HTR-8/SVneo (cell line): ENCODE measurements around the gene SELENOP.
A peak's percentile ranks its signal among the peaks of the same experiment; 100 is the strongest.
"Not testable (repeated sequence)": the region's sequence is repeated elsewhere in the genome, so short reads cannot be mapped to it uniquely, and the experiment has no call there.

Experiments
- DNase-seq: peaks from one replicate; pipeline ENCODE4 v3.0.0; 2011; ENCODE audit warnings: low spot score, mixed read lengths; ENCODE audit not compliant: insufficient read length
- FAIRE-seq: peaks from 2 replicates; lab custom pipeline; 2011; peaks lifted over from hg19 to GRCh38; lab: Jason Lieb, UNC

SELENOP gene

DNA sequence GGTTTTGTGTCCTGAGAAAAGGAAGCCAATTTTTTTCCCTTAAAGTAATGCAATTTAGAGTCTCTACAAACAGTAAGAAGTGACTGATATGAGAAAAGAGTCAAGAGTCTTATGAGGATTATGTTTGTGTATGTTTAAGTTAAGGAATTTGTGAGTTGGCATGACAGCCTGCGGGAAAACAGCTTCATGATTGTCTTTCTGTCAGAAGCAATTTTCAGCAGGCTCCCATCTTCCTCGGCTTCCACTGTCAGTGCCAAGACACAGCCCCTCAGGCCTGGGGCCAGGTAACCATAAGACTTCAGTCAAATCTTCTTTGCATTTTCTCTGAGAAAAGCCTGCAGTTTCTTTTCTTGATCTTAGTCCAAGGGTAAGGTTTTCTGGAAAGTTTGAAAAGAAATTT lies 17.0 kb upstream of the SELENOP start:
- FAIRE-seq (no peak), DNase-seq (no peak)

DNA sequence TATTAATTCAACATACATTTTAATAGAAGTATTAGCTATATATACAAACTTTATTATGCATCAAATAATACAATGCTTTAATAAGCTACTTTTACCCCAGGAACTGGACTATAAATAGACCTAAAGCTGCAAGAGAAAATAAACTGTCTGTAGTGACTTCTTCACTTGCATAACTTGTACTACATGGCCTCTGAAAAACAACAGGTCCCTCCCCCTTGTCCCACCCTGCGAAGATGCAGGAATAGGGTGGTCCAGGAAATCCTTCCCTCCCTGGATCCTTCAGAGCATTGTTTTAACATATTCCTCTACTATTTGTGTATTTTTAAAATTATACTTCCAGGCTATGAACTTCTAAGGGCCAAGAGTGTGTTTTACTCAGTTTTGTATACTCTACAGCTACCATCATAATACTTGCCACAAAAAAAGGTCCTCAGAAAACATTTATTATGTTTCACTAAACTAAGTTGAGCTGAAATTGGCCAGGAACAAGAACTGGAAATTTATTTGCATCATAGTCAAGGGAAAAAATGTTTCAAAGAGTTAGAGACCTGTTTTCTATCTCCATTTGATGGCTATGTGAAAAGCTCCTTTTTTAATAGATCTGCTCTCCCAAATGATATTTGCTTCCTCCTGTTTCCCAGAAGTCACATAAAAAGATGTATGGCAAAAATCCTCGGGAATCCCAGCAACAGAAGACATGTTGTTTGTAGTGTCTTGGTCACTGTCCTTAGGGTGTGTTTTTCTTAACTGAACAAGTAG lies 15.2 kb upstream of the SELENOP start:
- FAIRE-seq (no peak), DNase-seq (no peak)

DNA sequence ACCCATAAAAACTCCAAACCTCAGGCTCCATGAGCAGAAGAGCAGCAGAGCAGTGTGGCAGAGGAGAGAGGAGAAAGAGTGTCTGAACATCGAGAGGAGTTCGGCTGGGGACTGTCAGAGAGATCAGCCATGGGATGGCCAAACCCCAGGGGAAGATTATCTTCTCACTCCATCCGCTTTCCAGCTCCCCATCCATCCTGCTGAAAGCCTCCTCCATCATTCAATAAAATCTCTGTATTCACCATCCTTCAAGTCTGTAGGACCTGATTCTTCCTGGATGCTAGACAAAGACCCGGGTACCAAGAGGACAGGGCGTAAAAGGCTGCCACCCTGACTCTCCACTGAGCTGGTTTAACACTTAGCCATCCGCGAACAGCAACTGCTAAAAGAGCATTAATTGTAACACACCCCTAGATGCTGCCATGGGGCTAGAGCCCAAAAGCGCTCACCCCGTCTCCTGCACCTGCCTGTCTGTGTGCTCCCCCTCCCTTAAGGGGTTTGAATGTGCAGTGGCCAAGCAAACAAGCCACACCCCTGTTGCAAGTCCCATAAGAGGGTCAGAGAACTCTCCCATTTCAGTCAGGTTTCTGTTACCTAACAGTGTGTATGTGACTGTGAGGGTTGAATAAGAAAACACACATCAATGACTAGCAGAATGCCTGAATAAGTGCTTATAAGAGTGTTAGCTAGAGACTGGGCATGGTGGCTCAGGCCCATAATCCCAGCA lies 13.9 kb upstream of the SELENOP start:
- DNase-seq (no peak), FAIRE-seq (no peak)

DNA sequence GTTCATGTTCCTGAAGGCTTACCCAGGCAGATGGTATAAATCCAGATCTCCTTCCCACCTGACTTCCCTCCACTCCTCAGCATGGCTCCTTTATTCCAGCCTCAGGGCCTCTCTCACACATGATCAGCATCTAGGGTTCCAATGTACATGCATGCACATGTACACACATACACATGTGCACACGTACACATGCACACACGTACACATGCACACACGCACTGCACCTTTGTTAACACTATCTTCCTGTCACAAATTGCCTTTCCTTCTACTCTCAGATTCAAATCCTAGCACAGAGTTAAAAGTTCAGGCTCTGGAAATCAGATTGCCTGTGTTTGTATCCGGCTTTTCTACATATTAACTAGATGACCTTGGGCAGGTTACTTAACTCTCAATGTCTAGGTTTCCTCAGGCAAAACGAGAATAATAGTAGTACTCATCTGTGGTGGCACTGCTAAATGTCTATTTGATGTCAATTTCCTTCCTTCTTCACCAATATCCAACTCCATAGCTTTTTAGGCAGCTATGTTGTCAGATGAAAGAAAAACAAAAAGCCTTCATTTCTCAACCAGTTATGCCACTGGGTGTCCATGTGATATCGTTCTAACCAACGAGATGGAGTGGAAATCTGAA lies 12.8 kb upstream of the SELENOP start:
- FAIRE-seq (peak; percentile 66), DNase-seq (no peak)

DNA sequence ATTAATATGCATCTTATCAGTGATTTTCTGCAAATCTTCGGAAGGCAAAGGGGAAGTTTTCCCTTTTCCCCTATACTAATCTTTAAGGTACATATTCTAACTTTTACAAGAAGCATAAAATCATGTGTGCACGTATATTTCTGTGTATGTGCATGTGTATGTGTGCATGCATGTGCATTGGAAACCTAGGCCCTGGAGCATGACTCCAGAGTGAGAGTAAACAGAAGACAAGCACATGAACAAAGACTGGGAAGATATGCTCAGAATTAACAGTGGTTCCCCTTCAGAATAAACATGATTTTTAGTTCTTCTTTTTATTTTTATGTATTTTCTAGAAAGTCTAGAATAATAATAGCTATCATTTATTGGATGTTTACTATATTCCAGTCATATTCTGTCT lies 10.9 kb upstream of the SELENOP start:
- DNase-seq = no peak
- FAIRE-seq = no peak

DNA sequence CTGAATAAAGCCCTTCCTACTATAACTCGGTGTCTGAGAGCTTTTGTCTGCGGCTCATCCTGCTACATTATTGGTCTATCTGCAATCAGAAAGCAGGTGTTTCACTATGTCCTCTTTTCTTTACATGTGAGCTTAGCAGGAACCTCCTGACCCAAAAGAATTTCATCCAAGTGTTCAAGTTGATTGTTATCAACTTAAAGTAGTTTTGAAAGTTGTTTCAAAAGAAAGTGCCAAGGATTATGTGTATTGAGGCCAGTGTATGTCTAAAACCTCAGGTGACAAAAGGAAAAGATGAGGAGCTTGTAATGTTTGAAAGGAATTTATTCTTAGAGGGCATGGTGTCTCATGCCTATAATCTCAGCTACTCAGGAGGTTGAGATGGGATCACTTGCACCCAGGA lies 8.1 kb upstream of the SELENOP start:
- FAIRE-seq = no peak
- DNase-seq = no peak

DNA sequence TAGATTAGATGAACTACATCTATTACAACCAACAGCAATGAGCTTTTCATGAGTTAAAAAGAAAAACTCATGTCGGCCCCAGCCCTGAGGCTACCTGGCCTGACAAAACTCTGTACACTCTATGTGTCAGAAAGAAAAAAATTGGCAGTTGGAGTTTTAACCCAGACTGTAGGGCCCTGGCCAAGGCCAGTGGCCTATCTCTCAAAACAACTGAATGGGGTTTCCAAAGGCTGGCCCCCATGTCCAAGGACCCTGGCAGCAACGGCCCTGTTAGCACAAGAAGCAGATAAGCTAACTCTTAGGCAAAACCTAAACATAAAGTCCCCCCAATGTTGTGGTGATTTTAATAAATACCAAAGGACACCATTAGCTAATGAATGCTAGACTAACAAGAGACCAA lies 4.9 kb upstream of the SELENOP start:
- not testable (repeated sequence) for DNase-seq, FAIRE-seq

DNA sequence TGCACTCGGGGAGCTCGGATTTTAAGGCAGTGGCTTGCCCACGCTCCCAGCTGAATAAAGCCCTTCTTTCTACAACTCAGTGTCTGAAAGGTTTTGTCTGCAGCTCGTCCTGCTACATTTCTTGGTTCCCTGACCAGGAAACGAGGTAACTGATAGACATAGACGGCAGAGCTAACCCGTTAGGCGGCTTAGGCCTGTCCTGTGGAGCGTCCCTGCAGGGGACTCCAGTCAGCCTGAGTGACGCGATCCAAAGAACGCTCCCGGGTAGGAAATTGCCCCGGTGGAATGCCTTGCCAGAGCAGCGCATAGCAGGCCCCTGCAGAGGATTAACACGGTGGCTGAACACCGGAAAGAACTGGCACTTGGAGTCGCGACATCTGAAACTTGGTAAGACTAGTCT lies 1.8 kb upstream of the SELENOP start:
- no peak for FAIRE-seq
- DNase-seq = no peak

DNA sequence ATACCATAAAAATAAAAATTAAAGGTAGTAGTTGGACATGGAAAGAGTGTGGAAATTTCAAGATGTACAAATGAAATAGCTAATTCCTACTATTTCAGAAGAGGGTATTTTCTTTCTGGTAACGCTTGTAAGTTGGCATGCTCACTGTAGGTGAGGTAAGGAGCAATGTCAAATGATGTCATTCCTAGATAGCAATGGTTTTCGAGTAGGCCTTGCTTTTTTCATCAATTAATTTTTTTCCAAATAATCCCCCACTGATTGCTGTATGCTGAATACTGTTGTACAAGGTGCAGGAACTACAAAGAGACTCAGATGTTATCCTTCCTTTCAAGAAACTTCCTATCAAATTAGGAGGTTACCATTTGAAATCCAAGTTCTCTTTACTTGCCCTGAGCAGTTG lies 928 bp upstream of the SELENOP start:
- no peak for DNase-seq
- no peak for FAIRE-seq

DNA sequence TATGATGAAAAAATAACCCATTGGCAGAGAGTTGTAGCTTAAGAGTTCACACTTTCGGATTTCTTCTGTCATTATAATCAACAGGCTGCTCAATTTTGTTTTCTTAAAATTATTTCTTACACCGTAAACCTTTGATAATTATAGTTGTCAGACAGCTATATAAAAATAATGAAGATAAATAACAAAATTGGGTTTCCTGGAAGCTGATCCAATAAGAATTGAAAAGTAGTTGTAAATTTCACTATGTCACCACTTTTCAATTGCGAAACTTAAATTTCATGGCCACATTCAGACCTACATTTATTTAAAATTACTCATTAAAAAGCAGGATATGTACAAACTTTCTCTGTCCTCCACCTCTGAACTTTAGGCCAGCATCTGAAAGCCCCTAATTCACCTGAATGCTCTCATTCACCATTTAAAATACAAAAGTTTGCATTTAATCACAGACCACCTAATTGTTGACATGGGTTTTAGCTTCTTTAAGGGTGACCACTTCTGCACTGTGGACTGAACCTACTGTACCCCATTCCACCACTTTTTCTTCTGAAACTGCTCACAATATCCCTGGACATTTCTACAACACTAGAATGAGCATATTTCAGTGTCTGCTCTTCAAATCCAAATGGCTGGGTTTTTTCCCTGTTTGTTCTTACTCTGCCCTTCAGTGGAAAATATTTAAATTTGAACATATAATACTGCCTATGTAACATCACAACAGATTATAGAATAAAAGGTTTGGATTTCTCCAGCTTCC lies 680 bp downstream of the SELENOP start:
- DNase-seq (no peak), FAIRE-seq (no peak)

DNA sequence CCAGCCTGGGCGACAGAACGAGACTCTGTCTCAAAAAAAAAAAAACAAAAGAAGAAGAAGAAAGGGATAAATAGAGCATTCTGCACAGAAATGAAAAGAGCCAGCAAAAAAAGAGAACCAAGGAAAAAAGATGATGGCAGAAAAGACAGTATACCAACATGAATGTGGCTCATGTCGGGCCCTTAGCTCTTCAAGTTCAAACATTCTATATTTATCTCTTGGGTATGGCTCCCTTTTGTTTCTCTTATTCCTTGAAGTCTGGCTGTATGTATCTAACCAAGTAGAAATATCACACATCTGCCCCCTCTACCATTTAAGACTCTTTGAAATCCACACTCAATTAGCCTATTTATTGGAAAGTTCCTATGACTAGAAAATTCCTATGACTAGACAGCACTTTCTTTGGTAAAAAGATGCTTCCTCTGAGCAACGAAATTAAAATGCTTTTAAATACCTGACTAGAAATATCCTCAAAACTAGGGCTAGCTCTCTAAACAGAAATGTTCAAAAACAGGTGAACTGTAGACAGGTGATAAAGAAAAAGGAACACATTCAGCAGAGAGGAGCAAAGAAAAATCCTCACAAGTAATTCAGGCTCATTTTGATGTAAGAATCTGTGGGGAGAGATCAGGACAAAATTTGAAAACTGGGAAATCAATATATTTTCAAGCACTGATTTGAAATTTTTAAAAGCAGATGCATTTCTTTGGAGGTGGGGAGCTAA lies 2.6 kb downstream of the SELENOP start:
- FAIRE-seq (no peak), DNase-seq (no peak)

DNA sequence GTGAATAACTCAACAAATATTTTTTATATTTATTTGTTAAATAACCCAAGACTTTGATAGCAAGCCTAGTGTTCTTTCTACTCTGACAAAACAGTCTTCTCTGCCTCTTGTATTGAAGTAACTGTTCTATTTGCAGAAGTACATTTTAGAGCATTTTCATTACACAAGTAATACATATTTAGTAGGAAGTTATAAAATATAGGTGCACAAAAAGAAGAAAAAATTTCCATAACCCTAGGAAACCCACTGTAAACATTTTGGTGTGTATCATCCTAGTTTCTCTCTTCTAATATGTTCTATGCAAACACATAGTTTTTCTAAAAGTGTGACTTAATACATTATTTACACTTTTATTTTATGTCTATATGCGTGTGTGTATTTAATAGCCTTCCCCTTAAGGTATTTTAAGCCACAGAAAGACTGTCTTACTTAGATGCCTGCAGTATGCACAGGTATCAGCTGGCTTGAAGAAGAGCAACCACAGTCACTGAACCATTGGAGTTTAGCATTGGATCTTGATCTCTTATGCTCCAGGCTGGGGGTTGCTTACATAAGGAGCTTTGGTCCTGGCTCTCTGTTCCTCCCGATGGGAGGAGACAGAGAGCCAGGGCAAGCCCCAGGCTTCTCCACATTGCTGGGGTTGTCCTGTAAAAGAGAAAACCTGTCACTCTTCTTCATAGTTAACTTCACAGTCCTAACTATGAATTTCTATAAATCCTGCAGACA lies 3.8 kb downstream of the SELENOP start:
- DNase-seq (no peak), FAIRE-seq (no peak)

DNA sequence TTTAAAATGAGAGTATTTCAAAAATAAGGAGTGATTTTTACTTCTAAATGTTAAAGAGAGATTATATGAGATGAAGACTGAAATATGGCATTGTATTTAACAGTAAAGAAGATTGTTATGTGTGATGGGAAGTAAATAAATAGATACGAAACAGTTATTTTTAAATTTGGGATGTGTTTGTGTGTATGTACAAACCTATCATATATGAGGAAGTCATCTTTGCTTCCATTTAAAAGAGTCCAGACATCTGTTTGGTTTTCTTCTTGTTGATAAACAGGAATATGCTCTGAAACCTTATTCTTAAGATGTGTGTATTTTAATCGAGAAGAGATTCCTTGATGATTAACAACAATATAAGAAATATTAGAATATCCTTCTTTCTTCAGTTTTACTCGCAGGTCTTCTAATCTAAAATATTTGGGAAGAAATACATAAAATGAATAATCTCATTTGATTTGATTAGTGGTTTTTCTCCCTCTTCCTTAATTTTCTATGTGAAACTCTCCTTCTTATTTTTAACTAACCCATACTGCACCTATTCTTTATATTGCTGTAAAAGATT lies 4.9 kb downstream of the SELENOP start:
- FAIRE-seq = no peak
- no peak for DNase-seq

DNA sequence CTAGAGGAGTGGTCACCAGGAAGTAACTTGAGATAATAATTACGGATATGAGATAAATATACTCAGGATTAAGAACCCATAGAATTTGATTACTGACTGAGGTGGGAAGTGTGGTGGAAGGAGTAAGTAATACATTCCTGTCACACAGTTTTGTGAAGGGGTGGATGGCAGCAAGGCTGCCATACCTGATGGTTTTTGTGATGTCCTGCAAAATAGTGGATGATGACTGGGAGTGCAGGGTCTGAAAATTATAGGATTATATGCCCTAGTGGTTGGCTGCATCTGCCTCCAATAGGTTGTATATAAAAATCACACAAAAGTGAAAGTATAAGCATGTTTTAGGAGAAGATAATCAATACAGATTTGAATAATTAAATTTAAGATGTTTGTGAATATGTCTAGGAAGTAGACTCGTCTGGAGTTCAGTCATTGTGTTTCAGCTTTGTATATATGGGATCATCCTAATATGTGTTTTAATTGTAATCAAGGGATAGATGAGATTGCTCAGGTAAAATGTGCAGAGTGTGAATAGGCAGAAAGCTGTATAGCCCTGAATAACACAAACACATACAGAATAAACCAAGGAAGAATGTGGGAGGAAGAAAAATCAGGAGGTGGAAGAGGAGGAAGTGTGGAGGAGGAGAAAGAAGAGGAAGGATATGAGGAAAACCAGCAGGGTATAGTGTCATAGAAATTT lies 5.5 kb downstream of the SELENOP start:
- peak; percentile 16 for FAIRE-seq
- no peak for DNase-seq

DNA sequence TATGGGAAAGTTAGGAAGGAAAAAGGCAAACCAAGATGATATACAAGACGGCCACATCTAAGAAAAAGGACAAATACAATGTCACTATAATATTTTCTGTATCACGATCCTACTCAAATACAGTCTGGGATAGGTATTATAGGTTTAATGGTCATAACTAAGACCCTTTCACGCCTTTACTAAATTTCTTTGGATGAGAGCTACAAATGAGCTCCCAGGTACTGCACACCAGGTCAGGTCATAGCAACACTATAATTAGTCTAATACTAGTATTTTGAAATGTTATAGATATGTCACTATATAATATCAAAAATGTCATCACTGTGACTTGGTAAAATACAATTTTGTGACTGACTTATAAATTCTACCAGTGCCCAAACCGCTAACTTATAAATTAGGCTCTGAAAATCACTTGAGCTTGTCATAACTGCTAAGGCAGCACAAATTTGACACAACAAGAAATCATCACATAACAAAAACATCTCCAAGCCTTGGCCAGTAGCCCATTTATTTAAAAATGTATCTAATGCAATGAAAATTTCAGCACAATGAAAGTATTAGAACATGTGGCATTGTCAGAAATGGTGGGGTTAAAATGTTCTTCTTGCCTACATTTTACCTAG lies 6.9 kb downstream of the SELENOP start:
- FAIRE-seq = no peak

DNA sequence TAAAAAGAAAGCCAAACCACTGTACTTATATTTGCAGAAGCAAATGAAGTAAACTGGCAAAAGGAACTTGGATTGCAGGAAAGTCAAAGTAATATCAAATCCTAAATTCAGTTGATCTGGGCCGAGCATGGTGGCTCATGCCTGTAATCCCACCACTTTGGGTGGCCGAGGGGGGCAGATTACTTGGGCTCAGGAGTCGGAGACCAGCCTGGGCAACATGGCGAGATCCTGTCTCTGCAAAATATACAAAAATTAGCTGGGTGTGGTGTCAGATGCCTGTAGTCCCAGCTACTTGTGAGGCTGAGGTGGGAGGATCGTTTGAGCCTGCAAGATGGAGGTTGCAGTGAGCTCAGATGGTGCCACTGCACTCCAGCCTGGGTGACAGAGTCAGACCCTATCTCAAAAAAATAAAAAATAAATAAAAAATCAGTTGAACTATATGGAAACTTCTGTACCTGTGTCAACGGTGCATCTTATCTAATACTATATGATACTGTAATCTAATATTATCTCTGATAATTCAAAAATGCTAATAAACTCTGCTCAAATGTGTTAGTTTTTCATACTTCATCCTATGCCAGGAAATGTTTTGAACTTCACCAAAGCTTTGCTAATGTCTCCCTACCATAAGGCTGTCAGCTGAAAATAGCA lies 10.1 kb downstream of the SELENOP start:
- no peak for DNase-seq
- FAIRE-seq = no peak

More for the DNA sequence above, 6.9 kb downstream of the SELENOP start:
- no peak for DNase-seq

DNA sequence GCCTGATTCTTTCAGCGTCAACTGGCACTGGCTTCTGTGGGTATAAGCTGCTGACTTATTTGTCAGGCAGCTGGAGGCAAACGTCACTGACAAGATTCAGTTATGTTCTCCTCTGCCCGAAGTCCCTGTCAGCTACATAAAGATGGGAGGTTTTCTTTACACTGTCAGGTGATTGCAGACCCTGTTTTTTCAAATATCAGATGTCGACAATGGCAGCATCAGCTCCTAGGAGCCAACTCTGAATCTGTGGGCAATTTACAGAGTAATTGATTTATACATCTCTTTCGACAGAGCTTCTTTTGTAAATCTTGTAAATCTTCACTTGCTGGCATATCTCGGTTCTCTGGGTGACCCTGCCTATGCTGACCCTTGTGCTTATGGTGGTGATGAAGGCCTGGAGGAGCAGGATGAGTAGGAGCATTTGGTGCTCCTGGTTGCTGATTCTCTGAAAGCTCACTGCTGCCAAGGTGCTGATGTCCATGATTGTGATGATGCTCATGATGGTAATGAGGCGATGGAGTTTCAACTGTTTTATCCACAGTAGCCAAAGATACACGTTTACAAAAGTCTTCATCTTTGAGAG lies 10.9 kb downstream of the SELENOP start:
- peak; percentile 38 for FAIRE-seq
- DNase-seq = no peak
